Measurements from ENCODE around the gene FOXP3.

The FOXP3 gene

GRCh38 chrX:49205443-49205842 lies 59.1 kb downstream of the FOXP3 start:
- H3K27me3 ChIP-seq (ENCODE audit: control insufficient read depth, insufficient read depth, low read length) = no peaks in the 10 kb centered on the region
- H3K4me1 ChIP-seq (ENCODE audit: control insufficient read depth, insufficient read depth, low read length) = no peaks in the 10 kb centered on the region
- H3K4me3 ChIP-seq (ENCODE audit: low read length) = no peak overlapping the region
- H3K9ac ChIP-seq (ENCODE audit: low read length) = no peak overlapping the region
- no peaks in the 10 kb centered on the region for H3K36me3 ChIP-seq (ENCODE audit: control insufficient read depth, insufficient read depth, low read length)
- H3K9me3 ChIP-seq (ENCODE audit: control insufficient read depth, low read length) = no peaks in the 10 kb centered on the region

GRCh38 chrX:49204709-49205108 lies 59.8 kb downstream of the FOXP3 start:
- H3K4me1 ChIP-seq (ENCODE audit: control insufficient read depth, insufficient read depth, low read length) = no peaks in the 10 kb centered on the region
- no peaks in the 10 kb centered on the region for H3K9me3 ChIP-seq (ENCODE audit: control insufficient read depth, low read length)
- H3K9ac ChIP-seq (ENCODE audit: low read length) = no peak overlapping the region
- H3K27me3 ChIP-seq (ENCODE audit: control insufficient read depth, insufficient read depth, low read length) = no peaks in the 10 kb centered on the region
- no peak overlapping the region for H3K4me3 ChIP-seq (ENCODE audit: low read length)
- no peaks in the 10 kb centered on the region for H3K36me3 ChIP-seq (ENCODE audit: control insufficient read depth, insufficient read depth, low read length)

GRCh38 chrX:49204017-49204416 lies 60.5 kb downstream of the FOXP3 start:
- no peak overlapping the region for H3K4me3 ChIP-seq (ENCODE audit: low read length)
- no peaks in the 10 kb centered on the region for H3K36me3 ChIP-seq (ENCODE audit: control insufficient read depth, insufficient read depth, low read length)
- H3K9ac ChIP-seq (ENCODE audit: low read length) = no peak overlapping the region
- H3K4me1 ChIP-seq (ENCODE audit: control insufficient read depth, insufficient read depth, low read length) = no peaks in the 10 kb centered on the region
- no peaks in the 10 kb centered on the region for H3K27me3 ChIP-seq (ENCODE audit: control insufficient read depth, insufficient read depth, low read length)
- no peaks in the 10 kb centered on the region for H3K9me3 ChIP-seq (ENCODE audit: control insufficient read depth, low read length)

- Histone ChIP-seq H3K9ac (ENCODE audit: low read length) (no peak overlapping the region), H3K4me3 (ENCODE audit: low read length) (no peak overlapping the region), H3K27me3 (ENCODE audit: control insufficient read depth, insufficient read depth, low read length) (no peaks in the 10 kb centered on the region), H3K4me1 (ENCODE audit: control insufficient read depth, insufficient read depth, low read length) (no peaks in the 10 kb centered on the region), H3K36me3 (ENCODE audit: control insufficient read depth, insufficient read depth, low read length) (no peaks in the 10 kb centered on the region), H3K9me3 (ENCODE audit: control insufficient read depth, low read length) (no peaks in the 10 kb centered on the region)
Measured at GRCh38 chrX:49203536-49203935, 61.0 kb downstream of the FOXP3 start.

GRCh38 chrX:49202022-49202421 lies 62.5 kb downstream of the FOXP3 start:
- H3K4me1 ChIP-seq (ENCODE audit: control insufficient read depth, insufficient read depth, low read length) = no peaks in the 10 kb centered on the region
- H3K36me3 ChIP-seq (ENCODE audit: control insufficient read depth, insufficient read depth, low read length) = no peaks in the 10 kb centered on the region
- no peak overlapping the region for H3K4me3 ChIP-seq (ENCODE audit: low read length)
- no peaks in the 10 kb centered on the region for H3K9me3 ChIP-seq (ENCODE audit: control insufficient read depth, low read length)
- H3K9ac ChIP-seq (ENCODE audit: low read length) = no peak overlapping the region
- no peaks in the 10 kb centered on the region for H3K27me3 ChIP-seq (ENCODE audit: control insufficient read depth, insufficient read depth, low read length)
